Type B pancreatic cell (in vitro differentiated cells): Measurements from ENCODE around the gene TBC1D22A. TPM values are rescaled to one million over a fixed set of nuclear protein-coding genes. Genes with fewer than 3 reads are reported as not detected.

Experiments used
- DNase-seq: peaks from one replicate; pipeline ENCODE4 v3.0.0; 2021; ENCODE audit warnings: mixed read lengths; ENCODE audit not compliant: unreplicated experiment; ENCODE audit errors: extremely low spot score
- H3K27ac Mint-ChIP-seq: 2 replicates; pipeline ENCODE4 v1.8.0; 2021; ENCODE audit warnings: mild to moderate bottlenecking, mixed read lengths
- H3K27me3 Mint-ChIP-seq: 2 replicates; pipeline ENCODE4 v1.8.0; 2021; ENCODE audit warnings: mixed read lengths
- H3K36me3 Mint-ChIP-seq: 2 replicates; pipeline ENCODE4 v1.8.0; 2021; ENCODE audit warnings: mixed read lengths
- H3K4me1 Mint-ChIP-seq: one replicate; pipeline ENCODE4 v1.8.0; 2021; ENCODE audit warnings: mixed read lengths; ENCODE audit not compliant: unreplicated experiment
- H3K4me3 Mint-ChIP-seq: 2 replicates; pipeline ENCODE4 v1.8.0; 2021; ENCODE audit warnings: mild to moderate bottlenecking, mixed read lengths
- H3K9me3 Mint-ChIP-seq: 2 replicates; pipeline ENCODE4 v1.8.0; 2021; ENCODE audit warnings: mixed read lengths
- CTCF ChIP-seq: fragments of 200-600 bp; sonication (generic); conservative IDR thresholded peaks from 2 replicates; pipeline ENCODE4 v1.5.0; 2021; ENCODE audit warnings: antibody characterized with exemption, mild to moderate bottlenecking
- total RNA-seq: library from RNA; stranded (reverse); gene quantifications from 2 replicates; pipeline ENCODE4 v1.2.1, GENCODE V29; 2021; ENCODE audit warnings: low replicate concordance

TBC1D22A gene
- total RNA-seq, 1 donor from 2014 or later, result 16.2 TPM

- no peak for DNase-seq
- Mint-ChIP-seq H3K4me3 (no peak overlapping the region), H3K27me3 (no peaks in the 10 kb centered on the region), H3K9me3 (no peaks in the 10 kb centered on the region), H3K27ac (no peak overlapping the region), H3K36me3 (no peaks in the 10 kb centered on the region), H3K4me1 (peaks cover 4% of the 10 kb centered on the region)
- no peak for TF ChIP-seq CTCF
These were observed 380.9 kb downstream of the TBC1D22A start for GRCh38 chr22:47143249-47143938.

- no peaks in the 10 kb centered on the region for H3K27me3 Mint-ChIP-seq
- no peaks in the 10 kb centered on the region for H3K9me3 Mint-ChIP-seq
- peaks cover 4% of the 10 kb centered on the region for H3K4me1 Mint-ChIP-seq
- no peak for TF ChIP-seq CTCF
- no peak overlapping the region for H3K27ac Mint-ChIP-seq
- H3K4me3 Mint-ChIP-seq, result no peak overlapping the region
- DNase-seq, result no peak
- no peaks in the 10 kb centered on the region for H3K36me3 Mint-ChIP-seq
These were observed 381.8 kb downstream of the TBC1D22A start for GRCh38 chr22:47144076-47144765.

- Mint-ChIP-seq H3K36me3 (no peaks in the 10 kb centered on the region), H3K4me1 (no peaks in the 10 kb centered on the region), H3K27ac (no peak overlapping the region), H3K9me3 (no peaks in the 10 kb centered on the region), H3K4me3 (no peak overlapping the region), H3K27me3 (no peaks in the 10 kb centered on the region)
- DNase-seq, result no peak
- no peak for TF ChIP-seq CTCF
These were observed 382.5 kb downstream of the TBC1D22A start for GRCh38 chr22:47144791-47145425.

- Mint-ChIP-seq H3K27me3 (no peaks in the 10 kb centered on the region), H3K4me1 (no peaks in the 10 kb centered on the region), H3K9me3 (no peaks in the 10 kb centered on the region), H3K27ac (no peak overlapping the region), H3K36me3 (no peaks in the 10 kb centered on the region), H3K4me3 (no peak overlapping the region)
- no peak for TF ChIP-seq CTCF
- DNase-seq, result no peak
These were observed 383.4 kb downstream of the TBC1D22A start for GRCh38 chr22:47145883-47146282.

GRCh38 chr22:47146391-47146790 is 383.9 kb downstream of the TBC1D22A start:
- Mint-ChIP-seq H3K9me3 (no peaks in the 10 kb centered on the region), H3K27me3 (no peaks in the 10 kb centered on the region), H3K4me1 (no peaks in the 10 kb centered on the region), H3K4me3 (no peak overlapping the region), H3K36me3 (no peaks in the 10 kb centered on the region), H3K27ac (no peak overlapping the region)
- TF ChIP-seq CTCF, result no peak
- DNase-seq, result no peak
